Mononuclear cell (primary cell): Measurements from ENCODE around the gene CMC4. TPM values are rescaled to one million over a fixed set of nuclear protein-coding genes. Genes with fewer than 3 reads are reported as not detected.

Experiments used
- H3K27me3 ChIP-seq: 2 replicates; pipeline ENCODE4 v1.6.0; 2011; ENCODE audit warnings: low read length, control low read depth; ENCODE audit not compliant: insufficient read depth
- H3K4me1 ChIP-seq: 2 replicates; pipeline ENCODE4 v1.5.1; 2011; ENCODE audit warnings: mild to moderate bottlenecking, low read length, control low read depth; ENCODE audit not compliant: insufficient read depth
- H3K4me3 ChIP-seq: 2 replicates; pipeline ENCODE4 v1.5.1; 2011; ENCODE audit warnings: mild to moderate bottlenecking, low read length, moderate library complexity
- H3K9me3 ChIP-seq: 2 replicates; pipeline ENCODE4 v1.5.1; 2011; ENCODE audit warnings: low read depth, mild to moderate bottlenecking, control low read depth, low read length
- total RNA-seq: library from RNA; depleted of rRNA; stranded (reverse); fragments of >200 nt; gene quantifications from one replicate; pipeline ENCODE4 v1.2.3, GENCODE V29; 2012

The CMC4 gene
- total RNA-seq, 1 donor, result 14.6 TPM

DNA sequence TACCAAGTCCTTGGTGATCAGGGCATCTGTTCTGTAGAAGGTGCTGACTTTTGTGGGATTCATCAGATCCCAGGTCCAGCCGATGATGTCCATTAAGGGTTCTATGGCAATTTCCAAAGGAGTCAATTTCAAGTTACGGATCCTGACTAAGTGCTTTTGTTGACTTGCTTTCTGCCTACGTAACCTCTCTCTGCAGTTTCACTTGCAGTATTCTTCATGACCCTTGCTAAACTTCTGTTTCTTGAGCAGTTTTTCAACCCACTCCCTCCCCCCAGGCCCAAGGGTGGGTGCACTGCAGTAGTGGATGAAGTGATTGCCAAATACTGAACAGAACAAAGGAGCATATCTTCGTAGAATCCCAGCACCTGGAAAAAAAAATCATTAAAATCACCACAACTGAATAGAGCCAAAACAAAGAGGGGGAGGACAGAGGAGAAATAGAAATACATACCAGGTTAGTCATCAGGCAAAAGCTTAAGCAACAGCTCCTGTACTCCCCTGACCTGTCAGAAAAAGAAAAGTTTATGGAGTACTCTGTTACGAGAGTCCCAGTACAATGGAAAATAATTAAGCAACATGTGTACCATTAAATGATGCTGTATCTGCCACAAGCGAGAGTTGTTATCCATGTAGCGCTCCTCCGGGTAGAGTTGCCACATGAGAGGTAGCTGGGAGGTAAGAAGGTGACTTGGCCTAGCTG lies 5.8 kb downstream of the CMC4 start:
- Histone ChIP-seq H3K27me3 (no peaks in the 10 kb centered on the region), H3K4me1 (peaks cover 10% of the 10 kb centered on the region)

DNA sequence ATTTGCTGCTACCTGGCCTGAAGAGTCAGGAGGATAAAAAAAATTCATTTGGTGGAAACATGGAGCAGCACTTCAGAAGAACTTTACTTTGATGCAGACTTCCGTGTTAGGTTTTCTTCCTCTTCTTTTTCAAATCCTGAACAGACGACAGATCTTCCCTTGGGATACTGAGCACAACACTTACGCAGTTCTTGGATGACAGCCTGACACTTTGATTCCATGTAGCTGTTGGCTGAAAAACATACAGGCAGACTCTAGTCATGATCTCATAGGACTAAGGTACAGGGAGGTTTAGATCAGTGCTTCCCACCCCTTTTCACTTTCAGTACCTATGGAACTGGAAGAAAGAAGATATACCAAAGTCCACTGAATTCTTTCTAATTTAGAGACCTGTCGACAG lies 9.2 kb downstream of the CMC4 start:
- H3K27me3 ChIP-seq, result no peaks in the 10 kb centered on the region
- H3K9me3 ChIP-seq, result no peaks in the 10 kb centered on the region

More for the DNA sequence above, 5.8 kb downstream of the CMC4 start:
- H3K9me3 ChIP-seq, result no peaks in the 10 kb centered on the region
- H3K4me3 ChIP-seq, result no peak overlapping the region

DNA sequence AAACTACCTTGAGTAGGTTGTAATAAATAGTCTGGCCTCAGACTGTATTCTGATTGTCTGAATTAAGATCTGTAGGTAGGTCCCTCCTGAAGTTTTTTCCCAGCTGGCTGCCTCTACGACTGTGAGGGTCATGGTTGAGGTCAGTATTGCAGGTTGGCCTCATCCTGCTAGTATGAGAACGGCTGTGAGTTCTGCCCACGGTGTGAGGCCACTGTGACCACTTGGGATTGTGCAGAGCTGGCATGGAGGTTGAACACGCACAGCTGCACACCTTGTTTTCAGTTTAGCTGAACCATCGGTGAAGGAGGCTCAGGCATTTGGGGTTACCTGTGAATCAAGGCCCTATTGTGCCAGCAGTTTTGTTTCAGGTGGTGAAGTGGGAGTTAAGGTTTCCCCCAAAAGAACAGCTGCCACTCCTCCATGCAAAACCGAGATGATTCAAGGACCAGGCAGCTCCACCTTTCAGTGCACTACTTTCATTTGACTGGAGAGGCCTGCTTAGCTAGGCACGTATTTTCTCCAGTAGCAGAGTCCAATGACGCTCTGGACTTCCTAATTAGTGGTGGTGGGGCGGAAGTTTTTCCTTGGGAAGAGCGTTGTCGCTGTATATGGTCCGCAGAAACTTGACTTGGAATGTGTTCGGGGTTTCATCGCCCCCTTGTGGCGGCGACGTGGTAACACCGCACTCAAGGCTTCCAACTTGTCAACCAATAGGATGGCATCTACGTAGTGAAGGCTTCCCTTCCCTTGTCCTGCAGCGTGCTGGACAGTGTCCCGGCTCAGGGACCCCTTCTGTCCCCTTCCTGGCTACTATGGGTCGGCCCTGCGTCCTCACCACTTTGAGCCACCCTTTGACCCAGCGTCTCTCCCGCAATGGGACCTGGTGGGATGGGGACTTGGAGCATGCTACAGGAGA lies 13.8 kb downstream of the CMC4 start:
- Histone ChIP-seq H3K27me3 (no peaks in the 10 kb centered on the region), H3K9me3 (no peaks in the 10 kb centered on the region), H3K4me3 (no peak overlapping the region), H3K4me1 (peaks cover 11% of the 10 kb centered on the region)

More for the DNA sequence above, 9.2 kb downstream of the CMC4 start:
- H3K4me1 ChIP-seq, result peaks cover 11% of the 10 kb centered on the region
- H3K4me3 ChIP-seq, result no peak overlapping the region

DNA sequence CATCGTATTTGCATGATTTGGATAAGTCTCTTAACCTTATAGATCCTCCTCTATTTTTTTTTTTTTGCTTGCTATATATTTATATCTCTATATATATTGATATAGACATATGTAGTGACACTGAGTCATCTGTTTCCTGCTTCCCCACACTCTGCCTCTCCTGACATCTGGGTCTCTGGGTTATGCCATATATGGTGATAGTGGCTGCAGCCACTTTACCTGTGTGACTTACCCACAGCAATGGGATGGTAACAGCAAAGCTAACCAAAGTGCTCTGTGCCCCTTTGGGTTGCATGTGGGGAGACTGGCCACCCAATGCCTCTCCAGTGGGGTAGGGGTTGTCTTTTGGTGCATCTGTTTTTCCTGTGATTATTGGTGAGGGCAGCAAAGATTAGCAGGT lies 14.5 kb downstream of the CMC4 start:
- Histone ChIP-seq H3K27me3 (no peaks in the 10 kb centered on the region), H3K4me3 (no peak overlapping the region), H3K4me1 (peaks cover 11% of the 10 kb centered on the region), H3K9me3 (no peaks in the 10 kb centered on the region)

DNA sequence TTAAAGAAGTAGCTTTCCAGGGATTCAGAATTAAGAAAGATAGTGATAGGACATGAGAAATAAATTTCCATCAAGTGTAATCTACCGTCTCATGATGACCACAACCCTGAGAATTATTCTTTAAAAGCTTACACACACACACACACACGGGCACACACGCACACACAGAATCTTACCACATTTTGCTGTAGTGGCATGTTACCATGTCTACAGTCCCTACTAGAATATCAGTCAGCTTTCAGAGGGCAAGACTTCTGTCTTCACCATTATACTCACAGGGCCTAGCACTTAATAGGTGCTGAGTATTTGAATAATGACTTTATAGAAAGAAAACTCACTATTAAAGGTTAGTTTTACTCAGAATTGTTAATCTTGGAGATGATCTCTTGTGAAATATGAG lies 15.4 kb downstream of the CMC4 start:
- Histone ChIP-seq H3K9me3 (no peaks in the 10 kb centered on the region), H3K4me1 (peaks cover 11% of the 10 kb centered on the region), H3K4me3 (no peak overlapping the region), H3K27me3 (no peaks in the 10 kb centered on the region)

DNA sequence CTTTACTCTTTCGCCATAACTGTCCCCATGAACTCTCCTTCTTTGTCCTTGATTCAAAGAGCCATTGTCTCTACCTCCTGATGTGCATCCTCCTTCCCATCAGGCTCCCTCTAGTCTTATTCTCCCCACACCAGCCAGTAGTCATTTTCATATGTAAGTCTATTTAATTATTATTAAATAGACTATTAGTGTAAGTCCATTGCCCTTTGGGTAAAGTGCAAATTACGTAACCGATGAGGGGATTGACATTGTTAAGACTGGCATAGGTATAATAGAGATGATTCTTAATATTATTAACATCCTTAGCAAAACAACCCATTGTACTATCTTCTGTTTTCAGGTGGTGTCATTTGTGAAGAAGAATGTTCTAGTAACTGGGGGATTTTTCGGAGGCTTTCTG lies 16.7 kb downstream of the CMC4 start:
- Histone ChIP-seq H3K4me1 (peaks cover 11% of the 10 kb centered on the region), H3K9me3 (no peaks in the 10 kb centered on the region), H3K4me3 (no peak overlapping the region), H3K27me3 (no peaks in the 10 kb centered on the region)

DNA sequence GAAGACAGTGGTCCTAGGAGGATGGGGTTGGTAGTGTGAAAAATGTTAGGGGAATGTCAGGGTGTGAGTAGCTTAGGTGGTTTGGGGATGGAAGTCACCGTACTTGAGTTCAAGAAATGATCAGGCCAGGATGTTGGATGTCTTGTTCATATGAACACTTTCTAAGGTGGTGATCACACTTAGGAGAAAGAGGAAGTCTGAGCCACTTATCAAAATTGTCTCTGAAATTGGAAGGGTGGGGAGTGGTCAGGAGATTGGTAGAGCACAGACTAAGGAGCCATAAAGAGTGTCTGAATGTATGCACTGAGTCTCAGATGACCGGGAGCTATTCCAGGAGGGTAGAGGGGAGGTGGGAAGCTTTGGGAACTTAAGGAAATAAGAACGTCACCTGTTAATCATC lies 17.3 kb downstream of the CMC4 start:
- Histone ChIP-seq H3K9me3 (no peaks in the 10 kb centered on the region), H3K4me1 (peaks cover 11% of the 10 kb centered on the region), H3K4me3 (no peak overlapping the region), H3K27me3 (no peaks in the 10 kb centered on the region)

DNA sequence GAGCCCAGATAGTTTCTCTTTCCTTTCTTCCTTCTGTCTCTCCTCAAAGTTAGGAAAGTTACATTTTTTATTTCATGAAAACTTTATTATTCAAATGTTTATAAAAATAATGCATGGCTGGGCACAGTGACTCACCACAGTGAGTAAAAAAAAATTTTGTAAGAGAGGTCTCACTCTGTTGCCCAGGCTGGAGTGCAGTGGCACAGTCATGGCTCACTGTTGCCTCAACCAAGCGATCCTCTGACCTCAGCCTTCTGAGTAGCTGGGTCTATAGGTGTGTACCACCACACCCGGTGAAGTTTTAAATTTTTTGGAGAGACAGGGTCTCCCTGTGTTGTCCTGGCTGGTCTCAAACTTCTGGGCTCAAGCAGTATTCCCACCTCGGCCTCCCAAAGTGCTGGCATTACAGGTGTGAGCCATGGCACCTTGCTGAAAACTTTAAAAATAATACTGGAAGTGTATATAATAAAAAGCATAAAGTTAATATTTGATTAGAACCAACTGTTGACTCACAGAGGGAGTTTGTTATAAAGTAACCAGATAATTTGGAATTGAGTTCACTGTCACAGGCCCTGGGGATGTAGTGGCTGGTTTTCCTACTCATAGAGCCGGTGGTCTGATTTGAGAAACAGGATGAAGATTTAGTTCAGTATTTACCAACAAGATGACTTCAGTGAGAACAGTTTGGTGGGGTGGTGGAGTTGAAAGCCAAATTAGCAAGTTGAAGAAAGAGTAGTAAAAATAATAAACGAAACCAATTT lies 18.0 kb downstream of the CMC4 start:
- no peaks in the 10 kb centered on the region for H3K9me3 ChIP-seq
- no peaks in the 10 kb centered on the region for H3K27me3 ChIP-seq
- H3K4me3 ChIP-seq, result no peak overlapping the region
- peaks cover 11% of the 10 kb centered on the region for H3K4me1 ChIP-seq

DNA sequence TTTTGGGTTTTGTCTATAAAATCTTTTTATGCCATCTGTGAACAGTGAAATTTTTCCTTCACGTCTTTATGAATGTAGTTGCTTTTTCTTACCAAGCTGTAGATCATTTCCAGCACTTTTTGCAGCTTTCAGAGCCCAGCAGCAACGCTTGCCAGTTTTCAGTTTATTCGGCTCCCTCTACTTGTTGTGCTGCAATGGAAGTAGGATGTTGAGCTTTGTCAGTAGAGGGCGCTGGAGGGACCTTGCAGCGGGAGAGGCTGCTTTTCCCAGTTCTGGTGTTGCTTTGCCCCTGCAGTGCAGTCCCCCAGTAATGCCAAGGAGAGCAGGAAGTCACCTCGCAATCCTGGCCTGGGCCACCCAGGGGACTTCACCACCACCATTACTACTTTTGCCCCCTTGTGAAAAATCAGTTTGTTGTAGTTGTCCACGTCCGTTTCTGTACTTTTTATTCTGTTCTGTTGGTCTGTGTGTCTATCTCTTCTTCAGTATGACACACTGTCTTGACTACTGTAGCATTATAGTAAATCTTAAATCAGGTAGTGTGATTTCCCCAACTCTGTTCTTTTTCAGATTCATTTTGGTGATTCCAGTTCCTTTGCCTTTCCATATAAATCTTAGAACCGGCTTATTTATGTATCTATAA lies 21.8 kb downstream of the CMC4 start:
- Histone ChIP-seq H3K4me1 (no peaks in the 10 kb centered on the region), H3K27me3 (no peaks in the 10 kb centered on the region), H3K4me3 (no peak overlapping the region), H3K9me3 (no peaks in the 10 kb centered on the region)

DNA sequence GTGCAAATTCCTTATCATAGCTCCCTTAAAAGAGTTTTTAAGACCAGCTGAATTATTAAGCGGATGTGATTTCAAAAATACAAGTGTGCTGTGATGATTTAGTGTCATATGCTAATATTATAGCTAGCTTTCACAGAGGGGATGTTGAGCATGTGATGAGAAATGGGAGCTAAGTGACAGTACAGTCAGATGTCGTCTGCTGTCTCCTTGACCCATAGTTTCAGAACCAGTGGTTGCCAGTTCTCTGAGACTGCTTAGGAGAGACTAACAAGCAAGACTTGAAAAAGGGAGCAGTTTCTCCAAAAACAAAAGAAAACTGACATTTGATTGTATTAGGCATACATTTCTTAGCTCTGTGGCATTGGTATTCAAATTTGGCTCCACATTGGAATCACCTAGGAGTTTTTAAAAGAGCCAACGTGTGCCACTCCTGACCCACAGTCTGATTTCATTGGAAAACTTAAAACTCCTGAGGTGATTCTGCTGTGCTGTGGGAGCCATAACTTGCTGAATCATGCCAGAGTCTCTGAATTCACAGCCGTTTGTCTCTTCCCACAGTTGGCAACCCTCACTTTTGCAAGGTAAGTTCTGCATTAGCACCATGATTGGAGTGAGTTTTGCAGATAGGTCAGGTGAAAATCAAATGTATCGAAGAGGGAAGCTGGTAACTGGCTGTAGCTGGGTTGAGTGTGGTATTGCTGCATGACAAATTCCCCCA lies 24.0 kb downstream of the CMC4 start:
- no peak overlapping the region for H3K4me3 ChIP-seq
- no peaks in the 10 kb centered on the region for H3K9me3 ChIP-seq
- no peaks in the 10 kb centered on the region for H3K4me1 ChIP-seq
- H3K27me3 ChIP-seq, result no peaks in the 10 kb centered on the region

DNA sequence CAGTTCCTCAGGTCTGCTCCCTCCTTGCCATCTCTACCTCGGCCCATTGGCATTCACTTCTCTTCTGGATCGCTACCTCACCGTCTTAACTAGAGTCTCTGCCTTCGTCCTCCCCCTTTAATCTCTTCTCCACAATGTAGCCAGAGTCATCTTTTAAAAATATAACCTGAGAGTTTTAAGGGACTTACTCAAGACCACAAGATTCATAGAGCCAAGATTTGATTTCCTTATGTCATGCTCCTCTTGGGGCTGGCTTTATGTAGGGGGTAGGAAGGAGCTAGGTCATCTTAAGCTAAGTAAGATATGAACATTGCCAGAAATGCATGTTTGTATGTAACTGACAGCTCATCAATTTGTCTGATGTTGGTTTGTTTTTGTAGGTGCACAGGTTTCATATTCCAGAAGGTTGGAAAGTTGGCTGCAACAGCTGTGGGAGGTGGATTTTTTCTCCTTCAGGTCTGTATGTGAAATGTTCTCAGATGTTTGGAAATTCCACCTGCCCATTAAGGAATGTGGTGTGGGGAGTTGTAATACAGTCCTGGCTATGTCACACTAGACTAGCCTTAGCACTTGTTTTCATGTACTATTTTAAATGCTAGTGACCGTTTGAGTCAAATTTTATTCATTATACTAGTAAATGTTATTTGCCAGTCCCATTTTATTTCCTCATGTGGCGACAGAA lies 24.7 kb downstream of the CMC4 start:
- Histone ChIP-seq H3K4me1 (no peaks in the 10 kb centered on the region), H3K9me3 (no peaks in the 10 kb centered on the region), H3K4me3 (no peak overlapping the region), H3K27me3 (no peaks in the 10 kb centered on the region)

DNA sequence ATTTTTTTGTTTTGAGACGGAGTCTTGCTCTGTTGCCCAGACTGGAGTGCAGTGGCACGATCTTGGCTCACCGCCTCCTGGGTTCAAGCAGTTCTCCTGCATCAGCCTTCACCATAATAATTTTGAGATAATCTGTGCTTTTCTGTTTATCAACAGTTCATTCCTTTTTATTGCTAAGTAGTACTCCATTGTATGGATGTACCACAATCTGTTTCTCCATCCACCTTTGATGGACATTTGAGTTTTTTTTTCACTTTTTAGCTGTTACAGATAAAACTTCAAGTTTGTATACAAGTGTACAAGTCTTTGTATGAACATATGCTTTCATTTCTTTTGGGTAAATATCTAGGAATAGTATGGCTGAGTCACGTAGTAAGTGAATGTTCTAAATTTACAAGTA lies 35.2 kb downstream of the CMC4 start:
- Histone ChIP-seq H3K4me3 (no peak overlapping the region), H3K27me3 (no peaks in the 10 kb centered on the region), H3K9me3 (no peaks in the 10 kb centered on the region), H3K4me1 (no peaks in the 10 kb centered on the region)

DNA sequence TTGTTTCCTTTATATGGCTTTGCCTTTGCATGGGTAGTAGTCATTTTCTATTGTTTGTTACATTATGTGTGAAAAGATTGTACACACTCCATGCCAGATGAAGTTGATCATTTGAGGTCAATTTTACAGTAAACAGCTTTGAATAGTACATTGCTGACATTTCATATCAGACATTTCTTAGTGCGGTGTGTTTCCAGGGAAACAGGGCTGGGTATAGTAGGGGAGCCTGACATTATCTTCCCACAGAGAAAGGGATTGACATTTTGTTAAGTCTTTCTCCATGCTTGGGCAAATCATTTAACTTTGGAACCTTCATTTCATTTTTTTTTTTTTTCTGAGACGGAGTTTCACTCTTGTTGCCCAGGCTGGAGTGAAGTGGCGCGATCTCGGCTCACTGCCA lies 39.3 kb downstream of the CMC4 start:
- Histone ChIP-seq H3K4me1 (peaks cover 8% of the 10 kb centered on the region), H3K9me3 (no peaks in the 10 kb centered on the region), H3K27me3 (no peaks in the 10 kb centered on the region), H3K4me3 (no peak overlapping the region)

DNA sequence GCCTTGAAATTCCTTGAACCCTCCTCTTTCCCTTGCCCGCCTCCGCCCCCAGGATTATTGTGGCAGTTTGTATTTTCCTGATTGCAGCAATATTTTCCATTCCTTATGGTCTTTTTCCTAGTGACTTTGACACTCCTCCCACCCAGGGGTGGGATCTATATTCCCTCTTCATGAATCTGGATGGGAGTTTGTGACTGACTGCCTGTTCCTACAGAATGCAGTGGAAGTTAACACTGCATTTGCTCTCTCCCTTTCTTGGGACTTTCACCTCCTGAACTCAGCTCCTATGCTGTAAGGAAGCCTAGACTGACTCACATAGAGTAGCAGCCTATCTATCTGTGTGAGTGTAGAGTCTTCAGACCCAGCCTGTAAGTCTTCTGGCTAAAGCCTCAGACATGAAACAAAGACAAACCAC lies 42.1 kb downstream of the CMC4 start:
- Histone ChIP-seq H3K4me3 (no peak overlapping the region), H3K4me1 (peaks cover 8% of the 10 kb centered on the region), H3K27me3 (no peaks in the 10 kb centered on the region), H3K9me3 (no peaks in the 10 kb centered on the region)
